Adipose tissue (tissue), 3 donors: ENCODE measurements around the gene FAM50B. TPM values are rescaled to one million over a fixed set of nuclear protein-coding genes. Genes with fewer than 3 reads are reported as not detected.

Experiments used
- H3K27ac ChIP-seq: one replicate; pipeline ENCODE4 v1.5.1; 2013; ENCODE audit warnings: low read depth, low read length
- WGBS, 3 donors: extraction: QIAGEN DNeasy Blood & Tissue Kit; methylation state at CpG; one replicate each; pipeline ENCODE4 v1.1.7; 2013; 5-methylcytosine and 5-hydroxymethylcytosine counted together
- polyA plus RNA-seq, 3 donors: library from polyadenylated mRNA; stranded (reverse); fragments of 200-250 nt; gene quantifications; one replicate each; pipeline ENCODE4 v1.2.3, GENCODE V29; 2013
- donor health status: healthy with polysubstance abuse.
- donor health status: Bipolar disorder and iron deficiency.
- donor health status: healthy.

The FAM50B gene
- polyA plus RNA-seq, 3 donors = 7.3 to 12.4 (median 9.2) TPM

DNA sequence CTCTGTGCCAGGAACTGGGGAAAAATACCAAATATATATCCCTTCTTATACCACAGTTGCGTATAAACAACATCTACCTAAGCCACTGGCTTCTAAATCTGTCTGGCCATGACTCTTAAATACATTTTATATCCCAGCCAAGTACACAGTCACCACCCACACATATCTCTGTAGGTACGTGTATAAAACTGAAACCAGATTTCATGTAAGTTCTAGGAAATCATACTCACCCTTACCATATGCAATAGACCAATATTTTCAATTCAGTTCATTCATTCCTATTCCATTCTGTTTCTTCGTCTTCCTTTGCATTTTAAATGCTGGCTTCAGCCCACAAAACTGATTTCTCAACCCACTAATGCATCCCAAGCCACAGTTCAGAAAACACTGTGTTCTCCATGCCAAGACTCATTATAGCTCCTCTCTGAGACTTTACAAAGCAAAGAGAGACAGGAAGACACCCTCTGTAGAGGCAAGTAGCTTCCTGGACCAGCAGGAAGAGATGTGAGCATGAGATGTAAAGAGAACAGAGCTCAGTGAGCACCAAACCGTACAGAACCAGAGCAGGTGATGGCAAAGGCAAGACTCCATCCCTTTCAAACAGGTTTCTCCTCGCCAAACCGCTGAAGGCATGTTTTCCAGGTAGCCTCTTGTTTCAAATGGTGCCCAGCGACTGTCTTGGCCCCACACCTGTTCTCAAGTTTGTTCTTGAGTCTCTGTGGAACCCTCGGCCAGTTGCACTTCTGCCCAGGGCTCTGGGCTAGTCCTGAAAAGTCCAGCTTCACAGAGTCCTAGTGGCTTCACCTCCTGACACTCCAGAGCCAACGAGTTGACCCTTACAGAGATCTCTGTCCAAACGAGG is 18.7 kb downstream of the FAM50B start:
- no peak overlapping the region for H3K27ac ChIP-seq
- WGBS, 3 donors = 77 to 87% (median 79%) methylated on average over 10 of the region's 10 CpGs

DNA sequence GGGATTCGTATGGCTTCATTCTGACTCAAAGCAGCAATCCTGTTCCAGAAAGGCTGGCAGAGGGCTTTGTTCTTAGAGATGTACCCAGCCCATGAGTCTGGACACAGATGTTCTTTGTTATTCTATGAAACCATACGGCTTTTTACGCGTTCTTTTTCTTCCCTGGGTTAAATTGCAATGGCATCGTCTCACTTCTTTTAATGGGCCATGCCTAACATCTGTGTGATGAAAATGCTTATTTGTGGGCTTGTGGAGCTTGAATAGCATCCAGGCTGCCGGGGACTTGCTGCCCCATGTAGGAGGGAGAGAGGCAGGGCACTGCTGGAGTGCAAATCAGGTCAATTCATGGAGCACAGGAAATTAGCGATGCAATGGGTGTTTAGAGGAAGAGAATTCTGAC is 19.4 kb downstream of the FAM50B start:
- no peak overlapping the region for H3K27ac ChIP-seq
- 82 to 89% (median 85%) methylated on average over 7 of the region's 7 CpGs for WGBS, 3 donors

DNA sequence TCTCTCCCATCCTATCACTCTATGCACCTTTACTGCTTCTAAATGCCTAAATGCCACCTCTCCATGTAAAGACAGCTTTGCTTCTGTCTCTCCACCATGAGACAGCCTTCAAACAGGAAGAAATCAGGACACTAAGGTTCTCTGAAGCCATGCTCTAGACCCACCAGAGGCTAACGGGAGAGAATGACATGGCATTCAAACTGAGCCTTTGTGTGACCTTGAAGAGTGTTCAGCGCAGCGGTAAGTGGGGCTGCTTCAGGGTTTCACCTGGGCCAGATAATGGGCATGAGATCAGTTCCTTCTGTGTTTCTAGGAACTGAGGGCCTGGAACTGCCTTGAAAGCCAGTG is 20.1 kb downstream of the FAM50B start:
- 42 to 95% (median 93%) methylated on average over 3 of the region's 3 CpGs for WGBS, 3 donors
- no peak overlapping the region for H3K27ac ChIP-seq

DNA sequence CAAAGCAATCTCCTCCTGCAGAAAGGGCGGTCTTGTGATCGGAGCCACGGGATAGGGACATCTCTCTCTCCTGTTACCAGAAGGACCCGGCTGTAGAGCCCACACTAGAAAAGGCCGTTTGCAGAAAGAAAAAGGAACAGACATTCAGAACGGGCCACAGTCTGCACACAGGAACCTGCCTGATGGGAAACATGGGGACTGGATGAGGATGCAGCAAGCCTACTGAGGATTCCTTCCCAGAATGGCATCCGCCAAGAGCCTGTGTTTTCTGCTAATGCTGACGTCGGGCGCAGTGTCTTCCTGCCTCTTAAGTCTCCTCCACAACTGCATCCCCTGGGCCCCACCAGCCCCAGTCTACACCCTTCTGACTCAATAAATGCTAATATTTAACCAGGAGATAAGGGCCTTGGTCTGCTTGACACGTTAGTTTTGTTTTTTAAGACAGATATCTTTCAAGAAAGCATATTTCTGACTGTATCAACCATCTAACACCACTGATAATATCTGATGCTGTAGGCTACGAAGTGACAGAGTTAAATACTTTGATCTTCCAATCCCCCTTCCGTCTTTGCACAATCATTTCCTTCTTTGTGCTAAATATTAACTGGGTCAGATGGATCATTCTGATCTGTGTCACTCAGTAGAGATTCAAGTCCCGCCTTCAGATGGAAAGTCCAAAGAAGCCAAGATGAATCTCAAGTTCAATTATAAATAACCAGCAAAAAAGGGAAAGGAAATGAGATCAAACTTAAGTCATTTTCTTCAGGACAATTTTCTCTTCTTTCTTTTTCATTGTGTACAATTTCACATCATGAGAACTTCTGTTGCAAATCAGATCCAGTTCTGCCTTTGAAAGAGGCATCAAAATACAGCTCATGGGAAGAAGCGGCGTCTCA is 20.7 kb downstream of the FAM50B start:
- 50 to 82% (median 80%) methylated on average over 16 of the region's 16 CpGs for WGBS, 3 donors
- no peak overlapping the region for H3K27ac ChIP-seq

DNA sequence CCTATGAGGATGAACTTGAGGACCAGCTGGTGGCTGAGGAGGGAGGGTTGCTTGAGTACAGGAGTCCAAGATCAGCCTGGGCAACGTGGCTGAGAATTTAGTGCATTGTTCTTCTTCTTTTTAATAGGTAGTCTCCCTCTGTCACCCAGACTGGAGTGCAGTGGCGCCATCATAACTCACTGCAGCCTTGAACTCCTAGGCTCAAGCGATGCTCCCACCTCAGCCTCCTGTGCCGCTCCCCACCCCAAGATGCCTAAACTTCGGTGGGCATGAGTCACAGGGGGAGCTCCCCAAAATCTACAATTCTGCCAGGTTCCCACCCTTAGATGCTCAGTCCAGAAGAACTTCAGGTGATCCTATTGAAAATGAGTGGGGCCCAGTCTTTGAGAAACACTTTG is 21.4 kb downstream of the FAM50B start:
- 88 to 92% (median 91%) methylated on average over 5 of the region's 5 CpGs for WGBS, 3 donors
- H3K27ac ChIP-seq = no peak overlapping the region

DNA sequence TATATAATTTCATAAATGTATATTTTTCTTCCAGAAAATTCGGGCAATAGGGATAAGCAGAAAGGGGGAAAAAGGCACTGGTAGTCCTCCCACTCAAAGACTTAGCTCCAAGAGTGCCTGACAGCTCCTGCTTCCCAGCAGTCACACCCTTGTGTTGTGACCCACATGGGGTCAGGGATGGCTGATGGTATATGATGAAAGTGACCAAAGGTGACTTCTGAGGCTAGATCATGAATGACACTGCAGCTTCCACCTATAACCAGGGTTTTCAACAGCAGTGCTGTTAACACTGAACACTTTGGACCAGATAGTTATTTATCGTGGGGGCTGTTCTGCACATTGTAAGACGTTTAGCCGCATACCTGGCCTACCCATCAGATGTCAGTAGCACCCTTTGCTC is 22.3 kb downstream of the FAM50B start:
- WGBS, 3 donors = 85 to 89% (median 86%) methylated on average over 4 of the region's 4 CpGs

DNA sequence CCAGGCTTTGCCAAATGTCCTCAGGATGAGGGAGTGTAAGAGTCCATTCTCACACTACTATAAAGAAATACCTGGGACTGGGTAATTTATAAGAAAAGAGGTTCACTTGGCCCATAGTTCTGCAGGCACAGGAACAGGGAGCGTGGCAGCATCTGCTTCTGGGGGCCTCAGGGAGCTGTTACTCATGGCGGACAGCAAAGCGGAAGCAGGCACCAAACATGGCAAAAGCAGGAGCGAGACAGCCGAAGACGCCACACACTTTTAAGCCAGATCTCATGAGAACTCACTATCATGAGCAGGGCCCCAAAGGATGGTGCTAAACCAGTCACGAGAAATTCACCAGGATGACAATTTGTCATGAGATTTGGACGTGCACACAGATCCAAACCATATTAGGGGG is 22.8 kb downstream of the FAM50B start:
- 92 to 95% (median 94%) methylated on average over 8 of the region's 8 CpGs for WGBS, 3 donors
- H3K27ac ChIP-seq = no peak overlapping the region

More for the DNA sequence above, 22.3 kb downstream of the FAM50B start:
- H3K27ac ChIP-seq = no peak overlapping the region

DNA sequence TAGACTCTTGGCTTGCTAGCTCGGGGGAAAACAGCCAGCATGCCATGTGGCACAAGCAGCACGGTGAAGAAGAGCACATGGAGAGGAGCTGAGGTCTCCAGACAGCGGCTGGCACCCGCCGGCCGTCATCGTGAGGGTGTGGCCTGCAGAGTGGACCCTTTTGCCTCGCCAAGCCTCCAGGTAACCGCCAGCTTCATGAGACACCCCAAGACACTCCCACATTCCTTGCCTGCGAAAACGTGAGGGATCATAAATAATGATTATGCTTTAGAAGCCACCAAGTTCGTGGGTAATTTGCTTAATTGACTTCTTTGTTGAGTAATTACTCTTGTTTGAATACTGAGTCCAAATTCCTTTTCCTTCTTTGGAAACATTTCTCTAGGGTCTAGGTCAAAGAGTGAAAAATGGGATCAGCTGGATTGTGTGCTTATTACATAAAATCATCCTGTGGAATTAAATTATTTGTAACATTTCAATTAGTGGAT is 23.2 kb downstream of the FAM50B start:
- 77 to 86% (median 78%) methylated on average over 12 of the region's 12 CpGs for WGBS, 3 donors
- H3K27ac ChIP-seq = no peak overlapping the region

DNA sequence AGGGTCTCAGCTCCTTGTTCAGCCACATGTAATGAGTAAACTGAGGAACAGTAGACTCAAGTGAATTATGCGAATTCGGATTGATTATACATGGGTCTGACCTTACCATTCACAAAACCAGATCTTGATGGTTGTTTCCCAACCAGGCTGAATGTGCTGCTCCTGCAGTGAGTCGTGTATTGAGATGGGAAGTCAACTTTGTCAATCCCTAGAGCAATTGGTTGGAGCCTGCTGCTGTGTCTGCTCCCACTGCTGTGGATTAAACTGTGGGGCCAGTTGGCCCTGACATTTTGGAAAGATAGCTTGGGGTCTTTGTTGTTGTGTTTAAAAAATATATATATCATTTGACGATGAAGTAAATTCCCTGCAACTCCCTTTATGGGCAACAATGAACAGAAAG is 23.9 kb downstream of the FAM50B start:
- 90 to 93% (median 90%) methylated on average over 4 of the region's 4 CpGs for WGBS, 3 donors
- no peak overlapping the region for H3K27ac ChIP-seq

DNA sequence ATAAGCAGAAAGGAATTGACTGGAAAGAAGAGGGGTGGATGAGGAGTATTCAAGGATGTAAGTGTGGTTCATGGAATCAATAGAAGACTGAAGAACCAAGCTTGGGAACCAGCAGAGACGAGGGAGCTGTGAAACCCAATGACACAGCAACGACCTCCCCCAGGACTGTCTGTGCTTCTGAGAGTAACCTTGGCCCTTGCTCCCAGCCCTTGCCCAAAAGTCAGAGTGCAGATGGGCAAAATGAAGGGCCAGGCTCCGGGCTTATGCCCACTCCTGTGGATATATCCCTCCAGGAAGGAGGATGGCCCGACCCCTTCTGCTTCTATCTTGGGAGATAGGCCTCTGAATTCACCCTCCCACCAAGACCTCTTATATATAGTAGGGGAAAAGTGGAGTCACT is 24.9 kb downstream of the FAM50B start:
- no peak overlapping the region for H3K27ac ChIP-seq
- WGBS, 3 donors = 85 to 92% (median 89%) methylated on average over 4 of the region's 4 CpGs

DNA sequence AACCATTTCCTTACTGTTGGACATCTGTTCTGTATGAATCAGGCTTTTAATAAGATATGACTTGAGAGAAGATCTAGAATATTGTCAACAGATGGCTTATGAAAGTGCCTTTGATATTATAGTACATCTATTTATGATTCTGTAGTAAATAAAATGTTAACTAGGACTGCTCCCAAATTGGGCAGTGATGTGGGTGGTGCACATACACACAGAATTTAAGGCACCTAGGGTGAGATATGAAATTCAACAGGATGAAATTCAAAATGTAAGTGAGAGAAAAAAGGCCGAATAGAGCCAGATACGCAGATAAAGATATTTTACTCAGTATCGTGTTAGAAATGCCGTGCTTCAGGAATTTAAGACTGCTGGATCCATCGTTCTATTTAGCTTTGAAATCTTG is 26.3 kb downstream of the FAM50B start:
- no peak overlapping the region for H3K27ac ChIP-seq
- WGBS, 3 donors = 94 to 96% (median 94%) methylated on average over 5 of the region's 5 CpGs

DNA sequence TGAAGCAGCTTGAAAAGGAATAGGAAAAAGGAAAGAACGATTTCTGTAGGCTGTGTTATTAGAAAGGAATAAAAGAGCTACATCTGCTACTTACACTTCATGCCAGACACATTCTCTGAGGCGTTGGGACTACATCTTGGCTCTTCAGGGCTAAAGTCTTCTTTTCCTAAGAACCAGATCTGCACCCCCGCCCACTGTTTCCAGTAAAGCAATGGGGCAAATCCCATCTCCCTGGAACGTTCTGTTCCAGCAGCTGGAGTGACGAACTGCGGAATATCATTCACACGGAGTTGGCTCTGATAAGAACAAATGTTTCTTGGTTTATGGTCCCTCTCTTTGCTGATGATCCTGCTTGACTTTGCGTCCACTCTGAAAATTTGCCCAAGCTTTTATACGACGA is 26.9 kb downstream of the FAM50B start:
- no peak overlapping the region for H3K27ac ChIP-seq
- WGBS, 3 donors = 76 to 84% (median 81%) methylated on average over 10 of the region's 10 CpGs

DNA sequence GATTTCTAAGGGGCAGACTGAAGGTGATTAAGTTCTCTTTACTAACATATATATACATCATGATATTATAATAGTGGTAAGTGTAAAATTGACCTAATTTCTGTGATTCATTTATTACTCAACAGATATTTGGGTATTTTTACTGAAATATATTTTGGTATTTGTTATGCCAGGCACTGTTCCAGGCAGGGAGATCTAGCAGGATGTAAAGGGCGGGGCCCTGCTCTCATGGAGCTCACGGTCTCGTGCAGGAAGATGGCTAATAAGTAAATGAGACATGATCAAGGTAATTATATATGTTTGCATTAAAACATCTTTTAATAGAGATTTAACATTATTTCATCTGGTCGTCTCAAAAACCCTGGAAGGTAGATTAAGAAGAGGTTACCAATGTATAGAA is 27.7 kb downstream of the FAM50B start:
- H3K27ac ChIP-seq = no peak overlapping the region

DNA sequence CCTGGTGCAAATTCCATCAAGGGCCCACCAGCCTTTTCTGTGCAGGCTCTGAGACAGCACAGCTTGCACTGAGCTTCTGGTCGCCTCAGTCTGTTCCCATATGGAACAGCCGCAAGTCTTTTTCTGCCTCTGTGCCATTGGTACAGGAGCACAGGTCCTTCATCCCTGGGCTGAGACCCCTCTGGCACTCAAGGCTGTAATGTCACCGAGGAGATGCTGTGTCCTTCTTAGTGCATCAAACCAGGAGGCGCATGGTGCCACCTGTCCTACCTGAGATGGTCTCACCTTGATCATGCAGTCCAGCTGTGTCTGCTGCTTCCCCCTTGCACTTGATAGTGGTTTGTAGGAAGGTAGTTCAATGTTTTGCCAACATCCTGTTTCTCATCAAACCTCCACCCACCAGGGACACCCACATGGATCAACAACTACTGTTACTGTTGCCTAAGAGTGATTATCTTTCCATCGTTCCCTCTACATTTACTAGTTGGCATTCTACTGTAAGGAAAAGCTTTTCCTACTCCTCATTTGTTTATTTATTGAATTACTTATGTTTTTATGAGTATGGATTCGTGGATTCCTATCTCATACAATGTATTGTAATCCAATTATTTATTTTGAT is 29.0 kb downstream of the FAM50B start:
- 59 to 82% (median 81%) methylated on average over 6 of the region's 6 CpGs for WGBS, 3 donors
- H3K27ac ChIP-seq = no peak overlapping the region

More for the DNA sequence above, 27.7 kb downstream of the FAM50B start:
- 66 to 81% (median 73%) methylated on average over 4 of the region's 4 CpGs for WGBS, 3 donors

DNA sequence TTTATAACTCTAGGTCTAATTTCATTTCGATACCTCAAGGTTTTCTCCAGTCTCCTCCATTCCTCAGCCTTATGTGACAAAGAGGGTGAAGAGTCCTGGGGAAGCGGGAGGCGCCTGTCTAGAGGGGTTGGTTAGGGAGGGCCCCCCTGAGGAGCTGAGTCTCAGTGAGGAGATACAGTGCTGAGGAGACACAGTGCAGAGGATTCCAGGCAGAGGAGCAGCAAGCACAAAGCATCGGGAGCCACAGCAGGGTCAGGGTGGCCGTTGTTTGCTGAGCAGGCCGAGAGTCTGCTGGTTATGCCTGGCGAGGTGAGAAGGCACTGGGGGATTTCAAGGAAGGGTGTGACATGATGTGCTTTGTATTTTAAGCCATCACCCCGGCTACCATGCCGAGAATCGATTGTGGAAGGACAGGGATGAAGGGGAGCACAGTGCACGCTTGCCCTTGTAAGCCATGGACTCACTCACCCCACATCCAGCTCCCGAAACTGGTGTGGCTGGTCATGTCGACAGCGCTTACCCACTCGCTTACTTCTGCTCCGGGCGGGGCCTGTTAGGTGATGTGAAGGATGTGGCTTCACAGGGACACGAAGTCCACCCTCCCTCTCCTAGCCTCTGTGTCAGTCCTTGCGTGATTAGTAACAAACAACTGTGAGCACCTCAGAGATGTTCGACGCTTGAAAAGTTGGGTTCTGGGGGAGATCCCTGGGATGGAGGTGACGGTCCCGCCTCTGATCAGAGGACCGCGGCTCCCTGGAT is 30.2 kb downstream of the FAM50B start:
- H3K27ac ChIP-seq = no peak overlapping the region
- 94 to 96% (median 96%) methylated on average over 25 of the region's 25 CpGs for WGBS, 3 donors

DNA sequence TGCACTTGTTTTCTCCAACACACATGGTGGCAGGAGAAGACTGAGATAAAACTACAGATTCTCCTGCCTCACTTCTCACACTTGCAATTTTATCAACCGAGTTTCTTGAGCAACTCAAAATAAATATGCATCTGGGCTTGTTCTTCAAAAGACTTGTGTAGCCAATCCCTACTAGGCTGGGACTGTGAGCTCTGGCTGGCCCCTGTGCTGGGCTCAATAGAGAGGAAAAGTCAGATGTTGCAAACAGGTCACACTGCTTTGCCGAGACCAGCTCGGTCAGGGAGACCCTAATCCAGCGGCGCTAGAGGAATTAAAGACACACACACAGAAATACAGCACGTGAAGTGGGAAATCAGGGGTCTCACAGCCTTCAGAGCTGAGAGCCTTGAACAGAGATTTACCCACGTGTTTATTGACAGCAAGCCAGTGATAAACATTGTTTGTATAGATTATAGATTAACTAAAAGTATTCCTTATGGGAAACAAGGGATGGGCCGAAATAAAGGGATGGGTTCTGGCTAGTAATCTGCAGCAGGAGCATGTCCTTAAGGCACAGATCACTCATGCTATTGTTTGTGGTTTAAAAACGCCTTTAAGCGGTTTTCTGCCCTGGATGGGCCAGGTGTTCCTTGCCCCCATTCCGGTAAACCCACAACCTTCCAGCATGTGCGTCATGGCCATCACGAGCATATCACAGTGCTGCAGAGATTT is 32.7 kb downstream of the FAM50B start:
- no peak overlapping the region for H3K27ac ChIP-seq
- WGBS, 3 donors = 77 to 92% (median 83%) methylated on average over 13 of the region's 13 CpGs

DNA sequence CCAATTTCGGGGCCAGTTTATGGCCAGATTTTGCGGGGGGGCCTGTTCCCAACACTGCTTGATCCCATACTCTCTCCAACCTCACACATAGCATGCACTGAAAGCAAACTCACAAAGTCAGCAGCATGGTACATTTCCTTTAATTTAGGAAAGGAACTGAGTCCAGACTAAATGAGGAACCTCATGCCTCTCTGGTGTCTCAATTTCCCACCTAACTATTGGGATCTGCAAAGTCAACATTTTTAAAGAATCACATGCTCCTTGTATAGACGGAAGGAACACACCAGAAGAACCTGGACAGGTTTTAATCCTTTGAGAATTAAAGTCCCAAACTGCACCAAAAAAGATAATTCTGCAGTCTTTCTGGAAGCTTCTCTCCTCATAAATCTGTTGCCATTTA is 33.3 kb downstream of the FAM50B start:
- WGBS, 3 donors = 75 to 93% (median 77%) methylated on average over 3 of the region's 3 CpGs
- no peak overlapping the region for H3K27ac ChIP-seq

DNA sequence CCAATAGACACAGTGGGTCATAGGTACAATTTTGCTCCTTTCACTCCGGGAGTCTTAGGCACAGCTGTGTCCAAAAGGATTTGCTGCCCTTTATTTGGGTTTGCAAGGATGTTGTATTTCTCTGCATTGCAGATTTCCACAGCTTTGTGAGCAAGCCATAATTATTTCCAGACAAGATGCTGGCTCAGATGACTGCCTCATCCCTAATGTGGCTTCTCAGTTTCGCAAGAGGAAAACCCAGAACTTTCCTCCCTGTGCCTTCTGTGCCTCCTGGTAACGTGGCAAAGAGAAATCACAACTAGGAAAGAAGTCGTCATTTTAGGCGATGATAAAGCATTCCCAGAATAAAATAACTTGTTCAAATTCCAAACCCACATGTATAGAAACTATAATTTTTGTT is 33.7 kb downstream of the FAM50B start:
- WGBS, 3 donors = 55 to 85% (median 57%) methylated on average over 5 of the region's 5 CpGs
- H3K27ac ChIP-seq = no peak overlapping the region
